ENCODE measurements around the gene SIRT3.
A peak's percentile ranks its signal among the peaks of the same experiment; 100 is the strongest.

SIRT3 gene

GRCh38 chr11:235997-236773 is at the start of gene SIRT3:
Gene SIRT3 (minus strand): TSS chr11:236342. CDS start chr11:236328, 14 bp downstream.
- peak; percentile 98 for DNase-seq (ENCODE audit: low spot score)

GRCh38 chr11:285894-286220 is 49.7 kb upstream of the SIRT3 start:
- no peak for DNase-seq (ENCODE audit: low spot score)

DNA sequence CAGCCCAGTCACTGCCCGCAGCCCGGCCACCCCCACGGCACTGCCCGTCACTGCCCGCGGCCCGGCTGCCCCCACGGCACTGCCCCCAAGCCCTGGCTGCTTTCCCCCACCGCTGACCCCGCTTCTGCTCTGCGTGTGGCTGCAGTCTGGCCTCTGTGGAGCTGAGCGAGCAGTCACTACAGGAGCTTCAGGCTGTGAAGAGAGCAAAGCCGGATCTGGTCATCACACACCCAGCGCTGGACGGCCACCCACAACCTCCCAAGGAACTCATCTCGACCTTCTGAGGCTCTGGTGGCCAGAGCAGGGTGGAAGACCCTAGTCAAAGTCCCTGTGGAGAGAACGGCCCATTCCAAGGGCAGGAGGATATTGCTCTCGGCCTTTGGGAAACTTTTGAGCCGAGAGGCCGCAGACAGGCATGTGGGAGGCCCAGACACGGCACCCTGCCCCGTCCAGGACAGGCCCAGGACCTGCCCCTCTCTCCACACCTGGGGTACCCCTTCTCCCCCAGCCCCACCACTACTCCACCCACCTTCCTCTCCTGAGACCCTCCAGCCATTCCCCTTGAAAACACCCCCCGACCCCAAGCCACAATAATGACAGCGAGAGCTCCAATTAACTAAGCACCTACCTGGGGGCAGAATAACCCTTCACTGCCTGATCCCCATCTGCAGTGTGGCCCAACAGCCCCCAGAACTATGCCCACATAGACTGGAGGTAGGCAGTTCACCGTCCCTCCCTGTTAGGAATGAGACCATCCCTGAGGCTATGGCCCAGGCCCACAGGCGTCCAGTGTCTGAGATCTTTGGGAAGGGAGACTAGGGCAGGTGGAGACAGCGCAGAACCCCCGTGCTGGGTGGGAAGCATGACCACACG is 49.1 kb upstream of the SIRT3 start:
- DNase-seq (ENCODE audit: low spot score) = peak; percentile 13

DNA sequence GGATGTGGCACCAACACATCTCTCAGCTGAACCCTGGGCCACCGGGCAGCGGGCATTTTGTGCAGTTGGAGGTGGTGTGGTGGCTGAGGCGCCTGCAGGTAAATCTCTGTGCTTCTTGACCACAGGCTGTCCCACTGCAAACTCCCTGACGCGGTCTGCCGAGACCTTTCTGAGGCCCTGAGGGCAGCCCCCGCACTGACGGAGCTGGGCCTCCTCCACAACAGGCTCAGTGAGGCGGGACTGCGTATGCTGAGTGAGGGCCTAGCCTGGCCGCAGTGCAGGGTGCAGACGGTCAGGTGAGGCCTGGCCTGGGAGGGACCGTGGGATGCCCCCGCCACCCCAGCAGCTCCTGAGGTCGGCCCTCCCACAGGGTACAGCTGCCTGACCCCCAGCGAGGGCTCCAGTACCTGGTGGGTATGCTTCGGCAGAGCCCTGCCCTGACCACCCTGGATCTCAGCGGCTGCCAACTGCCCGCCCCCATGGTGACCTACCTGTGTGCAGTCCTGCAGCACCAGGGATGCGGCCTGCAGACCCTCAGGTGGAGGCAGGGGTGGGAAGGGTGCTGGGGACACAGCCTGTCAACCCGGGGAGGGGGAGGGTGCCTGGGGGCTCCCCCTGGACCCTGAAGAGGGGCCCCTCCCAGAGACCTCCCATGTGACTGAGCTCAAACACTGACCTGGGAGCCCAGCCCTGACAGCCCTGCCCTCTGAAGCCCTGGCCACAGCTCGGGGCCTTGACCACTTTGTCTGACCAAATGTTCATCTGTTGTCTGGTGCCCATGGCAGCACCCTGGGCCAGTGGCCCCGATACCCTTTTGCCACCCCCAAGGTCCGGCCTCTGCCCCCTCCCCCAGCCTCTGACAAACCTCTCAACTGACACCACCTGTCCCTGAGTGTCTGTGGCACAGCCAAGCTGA is 48.2 kb upstream of the SIRT3 start:
- peak; percentile 22 for DNase-seq (ENCODE audit: low spot score)

DNA sequence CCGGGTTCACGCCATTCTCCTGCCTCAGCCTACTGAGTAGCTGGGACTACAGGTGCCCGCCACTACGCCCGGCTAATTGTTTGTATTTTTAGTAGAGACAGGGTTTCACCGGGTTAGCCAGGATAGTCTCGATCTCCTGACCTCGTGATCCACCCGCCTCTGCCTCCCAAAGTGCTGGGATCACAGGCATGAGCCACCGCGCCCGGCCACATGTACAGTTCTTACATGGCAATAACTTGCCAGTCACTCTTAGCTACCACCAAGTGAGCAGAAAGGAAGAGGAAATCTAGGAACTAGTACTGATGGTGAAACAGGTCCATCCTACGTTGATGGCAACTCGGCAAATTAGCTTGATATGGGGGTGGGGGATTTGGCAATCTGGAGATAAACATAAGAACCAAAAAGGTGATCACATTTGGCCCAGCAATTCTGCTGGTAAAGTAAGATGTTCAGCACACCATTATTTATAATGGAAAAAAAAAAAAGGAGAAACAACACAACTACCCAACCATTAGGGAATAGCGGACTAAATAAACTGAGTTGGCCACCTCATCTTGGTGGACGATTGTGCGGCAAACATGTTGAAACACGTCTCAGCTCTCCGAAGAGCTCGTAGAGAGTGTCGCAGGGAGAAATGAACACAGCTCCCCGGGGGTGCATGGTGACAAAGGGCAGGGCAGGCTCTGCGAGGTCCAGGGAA is 47.4 kb upstream of the SIRT3 start:
- no peak for DNase-seq (ENCODE audit: low spot score)

- DNase-seq (ENCODE audit: low spot score) = no peak
Measured at GRCh38 chr11:282630-283360, 46.7 kb upstream of the SIRT3 start.

DNA sequence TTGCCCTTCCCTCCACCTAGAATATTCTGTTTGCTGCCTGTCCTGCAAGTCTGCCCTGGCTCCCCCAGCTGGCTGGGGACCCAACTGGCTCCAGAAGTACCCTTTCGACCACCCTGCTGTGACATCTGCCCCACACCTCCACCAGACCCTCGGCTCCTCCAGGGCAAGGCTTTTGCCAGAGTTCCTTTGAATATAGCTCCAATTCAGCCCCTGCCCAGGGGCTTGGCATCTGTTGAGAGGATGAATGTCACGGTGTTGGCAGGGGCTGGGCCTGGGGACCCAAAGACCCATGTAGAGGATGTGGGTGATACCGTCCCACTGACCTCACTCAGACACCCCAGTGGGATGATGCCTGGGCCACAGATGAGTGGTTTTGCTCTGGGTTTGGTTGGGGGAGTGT is 46.0 kb upstream of the SIRT3 start:
- no peak for DNase-seq (ENCODE audit: low spot score)

- peak; percentile 37 for DNase-seq (ENCODE audit: low spot score)
Measured at GRCh38 chr11:281486-282161, 45.5 kb upstream of the SIRT3 start.

DNA sequence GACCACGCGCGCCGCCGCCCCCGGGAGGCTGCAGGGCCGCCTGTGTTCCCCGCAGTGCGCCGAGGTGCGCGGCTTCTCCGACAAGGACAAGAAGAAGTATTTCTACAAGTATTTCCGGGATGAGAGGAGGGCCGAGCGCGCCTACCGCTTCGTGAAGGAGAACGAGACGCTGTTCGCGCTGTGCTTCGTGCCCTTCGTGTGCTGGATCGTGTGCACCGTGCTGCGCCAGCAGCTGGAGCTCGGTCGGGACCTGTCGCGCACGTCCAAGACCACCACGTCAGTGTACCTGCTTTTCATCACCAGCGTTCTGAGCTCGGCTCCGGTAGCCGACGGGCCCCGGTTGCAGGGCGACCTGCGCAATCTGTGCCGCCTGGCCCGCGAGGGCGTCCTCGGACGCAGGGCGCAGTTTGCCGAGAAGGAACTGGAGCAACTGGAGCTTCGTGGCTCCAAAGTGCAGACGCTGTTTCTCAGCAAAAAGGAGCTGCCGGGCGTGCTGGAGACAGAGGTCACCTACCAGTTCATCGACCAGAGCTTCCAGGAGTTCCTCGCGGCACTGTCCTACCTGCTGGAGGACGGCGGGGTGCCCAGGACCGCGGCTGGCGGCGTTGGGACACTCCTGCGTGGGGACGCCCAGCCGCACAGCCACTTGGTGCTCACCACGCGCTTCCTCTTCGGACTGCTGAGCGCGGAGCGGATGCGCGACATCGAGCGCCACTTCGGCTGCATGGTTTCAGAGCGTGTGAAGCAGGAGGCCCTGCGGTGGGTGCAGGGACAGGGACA is 44.8 kb upstream of the SIRT3 start:
- DNase-seq (ENCODE audit: low spot score) = peak; percentile 44

GRCh38 chr11:279966-280705 is 44.0 kb upstream of the SIRT3 start:
- peak; percentile 69 for DNase-seq (ENCODE audit: low spot score)

DNA sequence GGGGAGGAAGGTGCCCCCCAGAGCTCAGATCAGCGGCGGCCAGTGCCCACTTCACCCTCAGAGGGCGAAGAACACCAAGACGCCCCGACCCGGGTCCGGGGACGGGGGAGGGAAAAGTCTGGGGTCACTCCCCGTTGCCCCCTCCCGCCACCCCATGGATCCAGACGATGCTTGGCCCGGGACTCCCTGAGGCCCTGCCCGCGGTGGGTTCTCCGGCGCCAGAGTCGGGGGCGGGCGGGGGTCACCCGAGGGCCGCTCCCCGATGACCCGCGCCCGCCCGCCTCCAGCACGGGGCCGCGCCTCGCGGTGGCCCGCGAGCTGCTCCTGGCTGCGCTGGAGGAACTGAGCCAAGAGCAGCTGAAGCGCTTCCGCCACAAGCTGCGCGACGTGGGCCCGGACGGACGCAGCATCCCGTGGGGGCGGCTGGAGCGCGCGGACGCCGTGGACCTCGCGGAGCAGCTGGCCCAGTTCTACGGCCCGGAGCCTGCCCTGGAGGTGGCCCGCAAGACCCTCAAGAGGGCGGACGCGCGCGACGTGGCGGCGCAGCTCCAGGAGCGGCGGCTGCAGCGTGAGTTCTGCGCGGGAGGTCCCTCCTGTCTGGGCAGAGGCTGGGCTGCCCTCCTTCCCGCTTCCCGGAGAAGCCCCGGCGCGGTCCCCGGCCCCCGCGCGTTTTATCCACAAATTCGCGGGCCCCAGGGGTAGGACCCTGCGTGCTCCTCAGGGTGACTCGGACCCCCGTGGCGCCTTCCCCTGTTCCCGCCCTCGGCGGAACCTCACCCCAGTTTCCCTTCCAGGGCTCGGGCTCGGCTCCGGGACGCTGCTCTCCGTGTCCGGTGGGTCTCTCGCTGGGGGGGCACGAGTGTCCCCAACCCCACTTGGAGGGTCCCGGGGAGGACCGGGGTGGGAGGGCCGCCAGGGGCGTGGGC is 43.2 kb upstream of the SIRT3 start:
- DNase-seq (ENCODE audit: low spot score) = peak; percentile 57

GRCh38 chr11:278001-278951 is 42.1 kb upstream of the SIRT3 start, which contains the start of gene NLRP6:
Gene NLRP6 (plus strand): TSS chr11:278407. CDS start chr11:278570, 163 bp downstream.
- DNase-seq (ENCODE audit: low spot score) = peak; percentile 36

DNA sequence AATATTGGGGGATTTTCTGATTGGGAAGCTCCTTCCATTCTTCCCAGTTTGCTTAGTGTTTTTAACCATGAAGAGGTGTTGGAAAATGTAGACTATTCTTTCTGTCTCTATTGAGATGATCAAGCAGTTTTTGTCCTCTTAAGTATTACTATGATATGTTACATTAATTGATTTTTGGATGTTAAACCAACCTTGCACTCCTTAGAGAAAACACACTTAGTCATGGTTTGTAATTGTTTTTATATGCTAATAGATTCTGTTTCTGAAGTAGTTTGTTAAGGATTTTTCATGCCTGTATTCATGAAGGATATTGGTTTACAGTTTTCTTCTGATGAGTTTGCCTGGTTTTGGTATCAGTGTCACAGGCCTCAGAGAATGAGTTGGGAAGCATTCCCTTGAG is 40.1 kb upstream of the SIRT3 start:
- DNase-seq (ENCODE audit: low spot score) = no peak

GRCh38 chr11:272931-273198 is 36.7 kb upstream of the SIRT3 start:
- no peak for DNase-seq (ENCODE audit: low spot score)

DNA sequence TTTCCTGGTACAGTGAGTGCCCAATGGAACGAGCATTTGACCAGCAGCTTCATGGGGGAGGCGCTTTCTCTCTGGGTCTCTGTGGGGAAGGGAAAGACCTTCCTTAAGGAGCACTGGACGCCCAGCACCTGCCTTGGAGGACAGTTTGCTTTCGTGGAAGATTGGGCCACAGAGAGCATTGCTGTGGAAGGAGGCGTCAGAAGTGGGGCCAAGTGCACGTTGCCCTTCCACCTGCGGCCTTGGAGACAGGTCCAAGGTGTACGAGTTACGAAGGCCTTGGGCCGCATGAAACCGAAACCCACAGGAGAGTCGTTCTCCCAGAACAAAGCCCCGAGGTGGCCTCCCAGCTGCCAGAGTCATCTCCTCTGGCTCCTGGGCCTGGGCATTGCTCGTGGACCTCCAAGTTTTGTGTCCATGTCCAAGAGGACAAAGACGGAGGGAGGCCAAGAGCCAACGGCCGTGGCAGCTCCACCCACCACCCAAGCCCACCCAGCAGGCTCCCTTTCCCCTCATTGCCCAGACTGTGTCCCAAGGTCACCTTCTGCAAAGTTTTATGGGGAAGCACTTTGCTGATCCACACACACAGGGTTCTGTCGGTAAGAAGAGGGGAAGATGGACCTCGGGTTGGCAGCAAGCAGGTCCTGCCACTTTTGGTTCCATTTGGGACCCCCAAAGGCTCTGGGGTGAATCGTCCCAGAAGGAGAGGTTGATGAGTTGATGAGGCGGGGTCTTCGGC is 36.2 kb upstream of the SIRT3 start:
- no peak for DNase-seq (ENCODE audit: low spot score)

DNA sequence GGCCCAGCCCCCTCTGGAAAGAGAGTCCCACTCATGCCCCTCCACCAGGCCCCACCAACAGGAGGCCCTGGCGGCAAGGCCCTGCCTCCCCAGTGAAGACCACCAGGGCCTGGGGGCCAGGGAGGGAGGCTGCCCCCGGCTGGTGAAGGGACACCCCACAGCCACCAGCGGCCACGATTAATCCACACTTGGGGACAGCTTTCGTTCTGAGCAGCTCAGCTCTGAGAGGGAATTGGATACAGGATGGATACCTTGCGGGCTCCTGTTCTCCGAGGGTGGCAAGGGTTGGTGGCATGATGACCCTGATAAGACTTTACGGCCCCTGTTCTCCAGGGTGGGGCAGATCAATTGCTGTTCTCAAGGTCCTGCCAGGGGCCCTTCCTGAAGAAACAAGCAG is 35.2 kb upstream of the SIRT3 start:
- no peak for DNase-seq (ENCODE audit: low spot score)

Measured in D341Med (cell line).